NCI-H345 (cell line): ENCODE data around the gene CFAP43.
"Not testable (repeated sequence)": the region's sequence is repeated elsewhere in the genome, so short reads cannot be mapped to it uniquely, and the experiment has no call there.

Experiments
- DNase-seq: peaks from one replicate; lab custom pipeline; 2025; lab: John Stamatoyannopoulos, UW

Gene CFAP43

DNA sequence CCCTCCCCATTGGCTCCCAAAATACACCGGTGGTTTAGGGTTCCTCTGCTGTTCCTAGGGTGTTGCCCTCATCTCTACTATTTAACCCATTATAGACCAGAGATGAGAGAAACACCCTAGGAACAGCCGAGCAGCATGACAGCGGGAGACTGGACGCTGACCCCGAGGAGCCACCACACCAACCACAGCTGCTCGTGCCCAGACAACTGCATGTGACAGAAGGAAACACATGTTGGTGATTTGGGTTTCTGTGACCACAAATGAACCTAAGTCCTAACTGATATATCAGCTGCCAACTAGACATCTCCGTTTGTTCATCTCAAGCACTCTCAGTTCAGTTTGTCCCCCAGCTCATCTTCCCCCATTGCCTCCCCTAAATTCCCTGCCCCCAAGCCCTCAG lies 13.4 kb downstream of the CFAP43 start:
- DNase-seq, result no peak

DNA sequence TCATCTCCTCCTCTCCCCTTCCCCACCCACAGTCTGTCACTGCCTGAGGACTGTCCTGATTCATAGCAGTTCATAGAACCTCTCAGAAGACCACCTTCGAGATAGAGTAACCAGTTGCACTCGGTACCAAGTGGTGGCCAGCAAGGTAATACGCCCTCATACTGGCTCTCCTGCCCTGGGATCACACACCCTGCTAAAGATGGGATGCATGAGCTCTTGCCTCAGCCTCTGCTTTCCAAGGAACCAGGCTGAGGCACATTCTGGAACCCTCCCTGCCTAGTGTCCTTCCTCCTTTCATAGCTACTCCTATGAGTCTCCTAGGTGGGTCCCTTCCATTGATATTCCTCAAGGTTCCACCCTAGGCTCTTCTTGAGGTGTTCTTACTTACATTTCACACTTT lies 15.5 kb downstream of the CFAP43 start:
- DNase-seq, result no peak

DNA sequence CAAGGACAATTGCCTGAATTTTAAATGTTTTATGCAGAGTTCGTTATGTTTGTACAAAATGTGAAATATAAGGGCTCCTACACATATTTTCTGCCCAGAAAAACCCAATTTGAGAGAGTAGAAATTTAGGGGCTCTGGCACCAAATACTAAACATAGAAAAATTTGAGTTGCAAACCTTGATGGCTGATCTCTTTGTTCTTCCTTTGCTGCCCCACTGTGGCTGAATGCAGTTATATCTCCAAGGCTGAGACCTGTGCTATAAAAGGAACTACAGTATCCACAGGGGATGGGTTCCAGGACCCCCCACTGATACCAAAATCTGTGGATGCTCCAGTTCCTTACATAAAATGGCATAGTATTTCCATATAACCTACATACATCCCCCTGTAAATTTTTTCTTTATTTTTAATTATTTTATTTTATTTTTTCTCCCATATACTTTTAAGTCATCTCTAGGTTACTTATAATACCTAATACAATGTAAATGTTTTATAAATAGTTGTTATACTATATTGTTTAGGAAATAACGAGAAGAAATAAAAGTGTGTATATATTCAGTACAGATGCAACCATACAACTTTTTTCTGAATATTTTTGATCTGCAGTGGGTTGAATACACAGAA lies 22.5 kb downstream of the CFAP43 start:
- peak; percentile 43 for DNase-seq

DNA sequence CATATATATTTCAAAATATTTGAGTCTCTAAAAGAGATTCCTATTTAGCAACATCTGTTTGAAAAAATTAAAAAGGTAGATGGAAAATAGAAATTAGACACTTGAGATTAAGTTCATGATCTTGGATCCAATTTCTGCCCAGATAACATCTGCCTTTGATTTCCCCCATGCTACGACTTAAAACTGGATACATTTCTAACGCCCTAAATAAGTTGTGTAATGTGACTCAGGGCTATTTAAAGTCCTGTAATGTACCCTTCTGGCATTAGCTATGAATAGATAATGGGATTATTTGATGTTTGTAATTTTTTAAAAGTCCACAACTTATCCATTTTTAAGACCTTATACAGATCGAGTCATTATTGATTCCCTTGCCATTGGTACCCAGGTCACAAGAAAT lies 23.4 kb downstream of the CFAP43 start:
- no peak for DNase-seq

DNA sequence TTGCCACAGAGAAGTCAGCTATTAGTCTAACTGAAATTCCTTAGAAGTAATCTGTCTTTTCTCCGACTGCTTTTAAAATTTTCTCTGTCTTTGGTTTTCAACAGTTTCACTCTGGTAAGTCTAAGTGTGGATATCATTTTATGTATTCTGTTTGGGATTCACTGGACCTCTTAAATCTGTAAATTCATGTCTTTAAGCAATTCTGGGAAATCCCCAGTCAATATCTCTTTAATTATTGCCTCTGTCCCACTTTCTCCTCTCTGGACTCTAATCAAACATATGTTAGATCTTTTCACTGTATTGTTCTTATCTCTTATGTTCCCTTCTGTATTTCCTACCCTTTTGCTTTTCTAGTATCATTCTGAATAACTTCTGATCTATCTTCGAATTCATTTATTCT lies 29.9 kb downstream of the CFAP43 start:
- DNase-seq, result no peak

DNA sequence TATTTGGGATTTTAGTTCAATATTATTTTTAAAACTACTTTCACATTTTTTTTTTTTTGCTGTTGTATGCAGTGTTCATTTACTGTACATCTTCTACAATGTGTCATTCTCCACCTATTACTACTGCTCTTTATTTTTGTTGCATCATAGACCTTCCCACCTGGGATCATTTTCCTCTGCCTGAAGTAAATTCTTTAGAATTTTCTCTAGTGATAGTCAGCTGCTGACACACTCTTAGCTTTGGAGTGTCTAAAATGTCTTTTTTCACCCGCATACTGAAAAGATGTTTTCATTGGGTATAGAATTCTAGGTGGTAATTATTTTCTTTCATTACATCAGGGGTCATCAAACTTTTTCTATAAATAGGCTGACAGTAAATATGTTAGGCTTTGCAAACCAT lies 30.5 kb downstream of the CFAP43 start:
- no peak for DNase-seq

DNA sequence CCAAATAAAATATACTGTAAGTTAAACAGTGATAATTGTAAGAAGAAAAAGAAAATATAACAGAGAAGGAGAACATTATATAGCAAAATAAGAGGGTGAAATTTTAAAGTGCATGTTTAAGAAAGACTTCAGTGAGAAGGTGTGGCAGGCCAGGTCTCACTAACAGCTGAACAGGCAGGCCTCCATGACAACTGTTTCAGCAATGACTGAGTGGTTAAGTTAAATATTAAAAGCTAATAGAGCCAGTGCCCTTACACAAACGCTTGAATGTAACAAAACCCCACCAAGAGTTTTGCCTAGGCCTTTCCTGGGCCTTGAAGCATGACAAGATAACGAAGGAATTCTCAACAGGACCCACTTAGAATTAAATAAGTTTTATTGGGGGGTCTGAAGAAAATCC lies 32.6 kb downstream of the CFAP43 start:
- DNase-seq, result no peak

DNA sequence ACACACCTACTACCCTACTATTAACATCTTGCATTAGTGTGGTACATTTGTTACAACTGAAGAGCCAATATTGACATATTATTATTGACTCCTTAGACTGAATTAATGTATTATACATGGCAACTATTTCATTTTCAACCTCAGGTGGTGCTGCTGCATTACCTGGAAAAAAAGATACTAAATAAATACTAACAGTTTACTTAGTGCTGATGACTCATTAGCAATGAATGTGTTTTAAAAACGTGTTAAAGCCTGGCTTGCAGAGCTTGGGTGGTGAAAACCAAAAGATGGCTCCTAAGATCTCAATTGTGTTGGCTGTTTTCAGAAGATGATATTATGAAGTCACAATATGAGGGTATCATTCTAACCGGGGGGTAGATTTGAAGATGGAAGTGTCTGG lies 34.8 kb downstream of the CFAP43 start:
- peak; percentile 47 for DNase-seq

DNA sequence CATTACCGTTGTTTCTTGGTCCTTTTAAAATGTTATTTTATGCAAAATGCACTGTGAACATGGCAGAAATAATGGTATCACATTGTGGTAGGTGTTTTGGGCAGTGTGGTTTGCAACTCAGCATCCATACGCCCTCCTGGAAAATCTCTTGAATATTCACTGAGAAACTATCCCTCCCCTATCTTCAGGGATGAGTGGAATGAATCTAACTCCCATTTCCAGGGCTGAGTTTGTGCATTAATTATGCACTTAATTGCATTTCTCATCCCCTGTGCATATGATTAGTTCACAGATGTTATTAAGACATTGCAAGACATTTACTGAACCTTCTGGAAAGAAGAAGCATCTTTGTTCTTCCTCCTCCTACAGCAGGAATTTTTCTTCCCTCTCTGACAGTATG lies 36.5 kb downstream of the CFAP43 start:
- no peak for DNase-seq

DNA sequence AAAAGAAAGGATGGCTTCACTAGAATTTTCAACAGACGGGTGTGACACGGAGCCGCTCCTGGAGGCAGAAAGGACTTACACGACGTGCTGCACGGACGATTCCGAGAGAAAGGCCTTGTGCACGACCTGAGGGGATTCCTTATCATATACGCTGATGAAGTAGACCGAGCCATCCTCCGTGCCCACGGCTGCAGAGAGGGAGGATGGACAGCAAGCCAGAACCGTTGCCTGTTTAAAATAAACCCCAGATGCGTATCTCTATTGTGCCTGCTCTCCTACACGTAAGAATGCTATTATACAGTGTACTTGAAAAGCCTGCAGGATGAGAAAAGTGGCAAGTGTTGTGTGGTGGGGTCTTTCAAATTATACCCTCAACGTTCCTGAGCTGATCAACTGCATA lies 38.4 kb downstream of the CFAP43 start:
- no peak for DNase-seq

DNA sequence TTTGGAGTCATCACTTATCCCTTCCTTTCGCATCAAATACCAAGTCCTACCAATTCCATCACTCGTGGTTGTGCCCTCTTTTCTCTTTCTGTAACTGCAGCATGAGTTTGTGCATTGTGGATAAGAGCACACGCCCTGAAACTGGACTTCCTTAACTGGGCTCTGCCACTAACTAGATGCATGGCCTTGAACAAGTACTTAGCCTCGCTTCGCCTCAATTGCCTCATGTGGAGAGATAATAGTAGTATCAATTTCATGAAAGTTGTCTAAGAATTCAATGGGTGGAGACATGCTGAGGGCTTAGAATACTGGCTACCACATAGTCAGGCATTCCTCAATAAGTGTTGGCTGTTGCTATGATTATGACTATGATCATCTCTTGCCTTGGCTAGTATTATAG lies 41.5 kb downstream of the CFAP43 start:
- DNase-seq, result no peak

DNA sequence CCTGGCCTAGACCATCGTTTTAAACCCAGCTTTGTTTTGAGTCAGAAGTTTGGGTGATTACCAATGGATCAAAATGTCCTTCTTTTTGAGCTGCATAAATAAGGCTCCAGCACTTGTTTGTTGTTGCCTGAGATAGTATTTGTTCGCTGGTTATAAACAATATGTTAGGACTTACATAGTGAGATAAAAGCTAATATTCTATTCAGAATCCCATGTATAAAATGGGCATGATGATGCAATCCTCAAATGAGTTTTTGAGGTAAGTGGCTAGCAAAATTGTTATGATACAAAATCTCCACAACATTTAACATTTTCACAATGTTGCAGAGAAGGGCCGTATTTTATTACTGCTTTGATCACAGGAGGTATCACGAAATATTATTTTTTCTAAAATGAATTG lies 48.5 kb downstream of the CFAP43 start:
- no peak for DNase-seq

DNA sequence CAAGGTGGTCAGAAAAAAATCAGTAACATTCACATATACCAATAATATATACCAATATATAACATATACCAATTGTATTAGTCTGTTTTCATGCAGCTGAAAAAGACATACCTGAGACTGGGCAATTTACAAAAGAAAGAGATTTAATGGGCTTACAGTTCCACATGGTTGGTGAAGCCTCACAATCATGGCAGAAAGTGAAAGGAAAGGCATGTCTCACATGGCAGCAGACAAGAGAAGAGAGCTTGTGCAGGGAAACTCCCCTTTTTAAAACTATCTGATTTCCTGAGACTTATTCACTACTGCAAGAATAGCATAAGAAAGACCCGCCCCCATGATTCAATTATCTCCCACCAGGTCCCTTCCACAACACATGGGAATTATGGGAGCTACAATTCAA lies 58.0 kb downstream of the CFAP43 start:
- DNase-seq, result not testable (repeated sequence)

DNA sequence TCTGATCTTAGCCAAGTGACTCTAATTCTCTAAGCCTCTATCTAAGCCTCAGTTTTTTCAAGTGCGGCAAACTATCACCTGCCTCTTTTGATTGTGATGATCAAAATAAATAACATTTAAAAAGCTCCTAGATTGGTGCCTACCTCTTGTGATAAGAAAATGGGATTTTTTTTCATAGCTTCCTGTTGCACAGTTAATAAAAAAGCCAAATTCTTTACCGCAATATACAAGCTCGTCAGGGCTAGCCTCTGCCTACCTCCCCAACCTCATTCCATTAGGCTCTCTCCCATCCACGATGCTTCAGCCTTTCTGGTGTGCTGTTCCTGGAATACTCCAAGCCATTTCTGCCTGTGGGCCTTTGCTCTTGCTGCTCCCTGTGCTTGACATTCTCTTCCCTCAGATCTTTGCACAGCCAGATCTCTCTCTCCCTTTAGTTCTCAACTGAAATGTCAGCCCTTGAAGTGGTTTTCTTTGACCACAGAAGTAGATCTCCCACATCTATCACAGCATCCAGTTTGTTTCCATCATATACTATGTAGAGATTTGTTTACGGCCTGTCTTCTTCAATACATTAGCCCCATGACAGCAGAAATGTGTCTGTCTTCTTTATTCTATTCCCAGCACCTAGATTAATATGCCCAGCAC lies 61.4 kb downstream of the CFAP43 start:
- DNase-seq, result no peak

DNA sequence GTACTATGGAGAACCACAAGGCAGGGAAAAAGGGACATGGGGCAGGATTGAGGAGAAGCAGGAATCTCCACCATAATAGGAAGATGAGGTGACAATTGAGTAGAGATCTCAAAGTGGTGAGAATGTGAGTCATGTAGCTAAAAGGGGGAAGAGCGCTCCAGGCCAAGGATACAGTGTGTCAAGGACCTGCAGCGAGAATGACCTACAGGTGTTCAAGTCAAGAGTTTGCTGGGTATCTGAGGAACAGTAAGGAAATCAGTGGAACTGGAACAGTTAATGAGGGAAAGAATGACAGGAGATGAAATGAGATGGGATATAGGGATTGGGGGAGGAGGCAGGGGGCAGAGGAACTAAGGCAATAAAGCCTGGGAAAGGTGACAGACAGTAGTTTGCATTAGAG lies 76.6 kb downstream of the CFAP43 start:
- no peak for DNase-seq

DNA sequence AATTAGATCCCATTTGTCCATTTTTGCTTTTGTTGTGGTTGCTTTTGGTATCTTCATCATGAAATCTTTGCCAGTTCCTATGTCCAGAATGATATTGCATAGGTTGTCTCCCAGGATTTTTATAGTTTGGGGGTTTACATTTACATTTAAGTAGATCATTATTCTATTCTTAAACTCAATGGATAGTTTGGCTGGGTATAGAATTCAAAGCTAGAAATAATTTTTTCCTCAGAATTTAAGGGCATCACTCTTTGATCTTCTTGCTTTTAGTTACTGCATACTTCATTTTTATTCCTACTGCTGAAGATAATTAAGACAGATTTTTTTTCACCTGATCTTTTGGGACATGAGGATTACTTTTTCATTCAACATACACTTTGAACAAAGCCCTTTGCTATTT lies 80.4 kb downstream of the CFAP43 start:
- no peak for DNase-seq

DNA sequence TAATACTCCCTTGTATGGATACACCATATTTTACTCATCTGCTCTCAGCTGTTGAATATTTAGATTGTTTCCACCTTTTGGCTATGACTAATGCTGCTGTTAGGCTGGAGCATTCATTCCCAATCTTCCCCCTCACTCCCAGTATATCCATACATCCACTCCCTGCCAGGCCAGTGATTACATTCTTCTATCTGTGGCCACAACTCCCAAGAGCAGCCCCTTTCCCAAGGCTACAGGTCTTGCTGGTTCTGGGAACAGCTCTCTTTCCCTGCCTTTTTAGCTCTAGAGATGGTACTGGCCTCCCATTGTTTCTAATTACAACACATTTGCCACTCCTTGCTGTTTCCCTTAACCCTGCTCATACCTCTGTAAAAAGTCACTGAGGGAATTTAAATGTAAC lies 82.0 kb downstream of the CFAP43 start:
- DNase-seq, result no peak

DNA sequence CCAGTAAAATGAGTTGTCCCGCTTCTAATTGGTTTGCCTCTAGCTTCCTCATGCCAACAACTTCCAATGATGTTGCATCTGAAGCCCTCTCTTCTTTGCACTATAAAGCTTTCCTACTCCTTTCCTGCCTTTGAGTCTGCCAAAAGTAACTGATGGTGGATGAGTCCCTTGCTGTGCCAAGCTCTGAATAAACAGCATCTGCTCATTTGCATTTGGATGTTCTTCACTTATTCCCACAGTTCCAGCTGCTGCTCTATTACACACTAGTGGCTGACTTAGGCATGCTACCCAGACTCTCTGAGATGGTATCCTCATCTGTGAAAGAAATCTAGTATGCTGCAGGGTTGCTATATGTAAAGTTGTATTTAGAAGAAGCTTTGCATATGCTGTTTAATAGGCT lies 85.3 kb downstream of the CFAP43 start:
- DNase-seq, result no peak

DNA sequence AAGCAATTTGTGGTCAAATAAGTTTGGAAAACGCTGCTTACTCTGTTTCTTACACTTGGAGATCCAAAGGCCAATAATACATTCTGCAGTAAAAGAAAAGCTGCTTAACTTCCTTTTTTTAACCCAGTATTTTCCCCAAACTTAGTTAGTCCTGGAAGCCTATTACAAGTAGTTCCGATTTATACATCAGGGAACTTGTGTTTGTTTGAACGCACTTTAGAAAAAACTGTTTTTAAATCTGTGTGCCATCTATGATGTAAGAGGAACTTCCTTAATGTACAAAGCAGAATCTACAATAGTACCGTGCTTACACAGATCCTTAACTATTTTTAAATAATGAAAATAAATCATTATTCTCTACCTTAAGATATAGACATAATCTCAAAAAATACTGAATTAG lies 87.2 kb downstream of the CFAP43 start:
- DNase-seq, result no peak

DNA sequence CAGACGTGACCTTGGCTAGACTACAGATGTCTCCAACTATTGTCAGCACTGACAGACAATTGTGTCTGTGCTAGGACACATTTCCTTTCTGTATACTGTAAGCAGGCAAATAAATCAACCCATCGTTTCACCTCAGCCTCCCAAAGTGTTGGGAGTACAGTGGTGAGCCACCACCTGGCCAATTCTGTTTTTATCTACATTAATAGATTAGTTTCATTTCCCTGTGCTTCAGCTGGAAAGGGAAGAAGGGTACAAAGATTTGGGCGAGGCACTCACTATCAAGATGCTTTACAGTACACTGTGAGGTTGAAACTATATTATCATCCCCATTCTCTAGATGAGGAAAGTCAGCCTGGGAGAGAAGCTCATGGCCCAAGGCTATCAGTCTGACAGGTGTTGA lies 88.3 kb downstream of the CFAP43 start:
- DNase-seq, result no peak

DNA sequence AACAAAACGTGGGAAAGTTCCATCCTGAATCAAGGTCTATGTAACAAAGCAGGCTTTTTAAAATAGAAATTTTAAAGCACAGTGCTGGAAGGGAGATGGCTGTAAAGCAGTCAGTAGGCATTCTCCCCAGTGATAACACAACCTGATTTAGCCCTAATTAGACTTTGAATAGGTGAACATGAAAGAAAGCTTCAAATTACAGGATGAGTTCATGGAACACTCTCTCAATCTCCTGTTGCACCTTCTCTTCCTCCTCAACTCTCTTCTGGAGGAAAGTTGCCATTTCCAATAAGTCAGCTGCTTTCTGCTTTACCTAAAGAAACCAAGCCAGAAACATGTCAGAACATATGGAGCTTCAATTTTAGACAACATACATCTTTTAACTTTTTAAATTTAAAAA lies 90.1 kb downstream of the CFAP43 start:
- DNase-seq, result no peak

DNA sequence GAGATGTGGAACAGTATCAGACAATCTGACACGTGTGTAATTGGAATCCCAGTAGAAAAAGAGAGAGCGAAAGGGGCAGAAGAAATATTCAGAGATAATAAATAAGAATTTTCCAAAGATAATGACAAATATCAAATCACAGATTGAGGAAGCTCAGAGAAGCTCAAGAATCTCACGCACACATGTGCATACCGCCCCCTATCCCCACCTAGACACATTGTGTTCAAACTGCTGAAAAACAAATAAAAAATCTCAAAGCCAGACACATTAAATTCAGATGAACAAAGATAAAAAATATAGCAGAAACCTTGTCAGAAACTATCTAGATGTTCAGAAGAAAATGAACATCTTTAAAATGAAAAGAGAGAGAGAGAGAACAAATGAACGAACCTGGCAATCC lies 92.9 kb downstream of the CFAP43 start:
- DNase-seq, result no peak

DNA sequence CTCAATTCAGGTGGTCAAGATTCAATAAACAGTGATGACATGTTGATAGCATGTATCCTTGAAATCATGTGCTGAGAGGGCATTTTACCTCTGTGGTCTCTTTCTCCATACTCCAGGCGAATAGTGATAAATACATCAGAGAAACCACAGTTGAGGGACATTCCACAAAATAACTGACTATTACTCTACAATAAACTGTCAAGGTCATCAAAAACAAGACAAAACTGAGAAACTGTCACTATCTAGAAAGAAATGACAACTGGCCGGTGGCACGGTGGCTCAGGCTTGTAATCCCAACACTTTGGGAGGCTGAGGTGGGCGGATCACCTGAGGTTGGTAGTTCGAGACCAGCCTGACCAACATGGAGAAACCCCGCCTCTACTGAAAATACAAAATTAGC lies 94.0 kb downstream of the CFAP43 start:
- DNase-seq, result no peak

DNA sequence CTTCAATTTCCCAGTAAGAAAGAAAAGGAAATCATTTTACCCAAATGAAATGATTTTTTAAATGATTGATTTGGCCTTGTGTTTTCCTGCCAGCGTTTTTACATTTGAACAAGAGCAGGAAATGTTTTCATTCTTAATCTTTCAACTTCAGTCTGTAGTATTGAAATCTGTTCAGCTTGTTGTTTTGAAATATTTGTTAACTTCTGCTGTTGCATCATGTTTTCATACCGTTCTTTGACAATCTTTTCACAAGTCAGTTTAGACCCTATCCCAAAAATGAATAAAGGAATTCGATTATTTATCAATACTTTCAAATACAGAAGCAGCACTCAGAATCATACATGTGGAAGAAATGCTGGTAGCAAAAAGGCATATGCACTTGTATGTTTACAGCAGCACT lies 102.1 kb downstream of the CFAP43 start:
- no peak for DNase-seq
